Left kidney (tissue), 2 donors: ENCODE results near the gene CARF. TPM values are rescaled to one million over a fixed set of nuclear protein-coding genes. Genes with fewer than 3 reads are reported as not detected.

Experiments used
- DNase-seq: peaks from one replicate; pipeline ENCODE4 v3.0.0-alpha.2; 2013
- polyA plus RNA-seq: library from polyadenylated mRNA; unstranded; fragments of 120-200 nt; gene quantifications from one replicate; pipeline ENCODE4 v1.2.1, GENCODE V29; 2013; ENCODE audit not compliant: insufficient read length

The CARF gene
- polyA plus RNA-seq, 1 donor: 22.6 TPM

GRCh38 chr2:203018181-203018580, 106.1 kb downstream of the CARF start:
- DNase-seq: peak; percentile 45

DNA sequence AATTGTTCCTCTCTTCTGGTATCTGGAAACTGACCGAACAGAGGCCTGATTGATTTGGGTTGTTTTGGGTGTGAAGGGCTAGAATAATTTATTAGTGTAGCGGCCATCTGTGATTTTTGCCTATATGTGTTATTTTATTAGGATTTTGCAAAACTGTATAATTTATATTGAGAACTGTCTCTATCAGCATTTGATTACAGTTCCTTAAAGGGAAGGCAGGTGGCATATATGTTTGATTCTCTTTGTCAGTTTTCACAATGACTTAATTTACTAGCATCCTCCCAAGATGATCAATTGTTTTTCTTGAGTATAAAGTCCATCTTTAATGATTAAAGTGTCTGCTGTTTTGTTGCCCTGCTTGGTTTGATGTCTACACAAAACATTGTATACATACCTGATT, 107.1 kb downstream of the CARF start:
- no peak for DNase-seq

DNA sequence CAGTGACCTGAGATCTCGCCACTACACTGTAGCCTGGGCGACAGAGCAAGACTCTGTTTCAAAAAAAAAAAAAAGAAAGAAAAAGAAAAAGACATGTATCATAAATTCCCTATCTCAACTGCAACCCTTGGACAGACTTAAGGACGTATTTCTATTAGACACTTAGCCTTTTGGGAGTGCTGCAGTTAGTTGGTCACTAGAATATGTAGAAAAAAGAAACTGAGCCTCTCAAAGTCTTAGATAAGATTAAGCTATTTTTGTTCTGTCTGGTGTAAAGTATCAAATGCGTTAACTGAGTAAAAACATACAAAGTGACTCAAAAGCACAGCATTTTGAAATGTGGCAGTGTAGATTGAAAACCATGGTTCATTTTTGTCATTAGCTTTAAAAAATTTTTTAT, 109.9 kb downstream of the CARF start:
- DNase-seq: no peak

DNA sequence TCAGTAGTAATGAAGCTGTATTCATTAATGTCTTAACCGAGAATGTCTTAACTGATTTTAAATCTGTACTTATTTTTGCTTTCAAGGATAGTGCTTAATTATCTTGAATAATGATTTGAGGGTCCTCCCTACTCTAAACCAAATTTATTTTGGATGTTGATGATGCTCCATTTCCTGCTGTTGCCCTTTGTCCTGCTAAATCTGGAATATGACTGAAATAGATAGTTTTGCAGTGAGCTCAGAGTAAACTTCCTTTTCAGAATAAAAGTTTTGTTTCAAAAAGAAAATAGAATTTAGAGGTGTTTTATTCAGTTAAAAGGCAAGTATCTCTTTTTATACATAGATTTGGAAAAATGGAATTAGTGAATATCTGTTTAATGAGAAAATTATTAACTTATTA, 110.7 kb downstream of the CARF start:
- no peak for DNase-seq

DNA sequence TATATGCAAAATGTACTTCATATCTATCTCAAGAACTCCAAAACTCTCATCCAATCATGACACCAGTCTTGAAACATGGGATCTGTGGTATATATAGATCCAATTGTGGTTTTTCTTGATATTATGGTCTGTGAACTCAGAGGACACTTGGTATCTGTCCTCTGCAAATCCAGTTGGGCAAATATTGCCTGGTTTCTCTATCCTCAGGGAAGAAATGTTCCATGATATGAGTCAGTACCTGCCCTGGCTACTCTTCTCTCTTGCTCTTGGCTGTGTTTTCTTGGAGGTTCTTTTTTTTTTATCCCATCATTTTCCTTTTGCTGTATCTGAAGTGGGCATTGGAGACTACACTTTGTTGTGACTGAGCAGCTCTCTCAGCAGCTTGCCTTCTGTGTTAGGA, 113.5 kb downstream of the CARF start:
- no peak for DNase-seq

DNA sequence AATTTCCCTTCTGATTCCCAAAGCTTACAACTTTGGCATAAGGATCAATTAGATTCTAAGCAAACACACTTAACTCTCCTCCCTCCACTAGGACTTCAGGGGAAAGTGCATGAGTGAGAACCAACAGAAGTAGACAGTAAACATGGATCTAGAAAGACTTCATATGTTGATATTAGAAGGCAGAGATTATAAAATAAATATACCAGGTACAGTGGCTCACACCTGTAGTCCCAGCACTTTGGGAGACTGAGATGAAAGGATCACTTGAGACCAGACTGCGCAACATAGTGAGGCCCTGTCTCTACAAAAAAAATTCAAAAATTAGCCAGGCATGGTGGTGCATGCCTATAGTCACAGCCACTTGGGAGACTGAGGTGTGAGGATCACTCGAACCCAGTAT, 118.5 kb downstream of the CARF start:
- no peak for DNase-seq

DNA sequence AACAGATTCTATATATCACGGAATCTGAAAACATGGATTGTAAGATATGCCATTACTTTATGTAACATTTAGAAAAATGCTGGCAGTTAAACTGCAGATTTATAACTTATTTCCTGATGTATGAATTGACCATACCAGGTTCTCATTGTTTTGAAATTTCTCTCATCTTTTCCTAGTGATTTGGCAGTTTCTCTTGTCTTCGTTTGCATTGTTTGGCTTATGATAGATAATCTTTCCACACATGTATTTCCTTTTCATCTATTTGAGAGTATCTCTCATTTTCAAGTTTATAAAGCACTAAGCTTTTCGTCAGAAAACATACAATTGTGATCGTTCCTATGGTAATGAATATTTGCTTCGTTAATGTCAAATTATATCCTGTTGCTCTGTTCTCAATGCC, 118.9 kb downstream of the CARF start:
- DNase-seq: no peak

DNA sequence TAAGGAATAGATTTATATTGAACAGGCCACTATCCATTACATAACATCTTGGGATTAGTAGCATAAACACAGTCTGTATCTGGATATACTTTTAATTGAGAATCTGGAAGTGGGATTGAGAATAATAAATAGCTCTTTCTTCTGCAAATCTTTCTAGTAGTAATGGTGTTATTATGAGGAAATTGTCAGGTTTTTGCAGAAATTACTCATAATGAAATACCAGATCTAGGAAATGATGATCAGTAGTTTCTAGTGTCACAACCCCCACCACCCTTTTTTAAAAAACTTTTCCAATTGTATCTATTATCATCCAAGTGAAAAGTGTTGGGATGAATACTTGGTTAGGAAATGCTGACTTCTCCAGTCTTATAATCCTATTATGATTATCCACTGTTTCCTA, 121.3 kb downstream of the CARF start:
- no peak for DNase-seq

DNA sequence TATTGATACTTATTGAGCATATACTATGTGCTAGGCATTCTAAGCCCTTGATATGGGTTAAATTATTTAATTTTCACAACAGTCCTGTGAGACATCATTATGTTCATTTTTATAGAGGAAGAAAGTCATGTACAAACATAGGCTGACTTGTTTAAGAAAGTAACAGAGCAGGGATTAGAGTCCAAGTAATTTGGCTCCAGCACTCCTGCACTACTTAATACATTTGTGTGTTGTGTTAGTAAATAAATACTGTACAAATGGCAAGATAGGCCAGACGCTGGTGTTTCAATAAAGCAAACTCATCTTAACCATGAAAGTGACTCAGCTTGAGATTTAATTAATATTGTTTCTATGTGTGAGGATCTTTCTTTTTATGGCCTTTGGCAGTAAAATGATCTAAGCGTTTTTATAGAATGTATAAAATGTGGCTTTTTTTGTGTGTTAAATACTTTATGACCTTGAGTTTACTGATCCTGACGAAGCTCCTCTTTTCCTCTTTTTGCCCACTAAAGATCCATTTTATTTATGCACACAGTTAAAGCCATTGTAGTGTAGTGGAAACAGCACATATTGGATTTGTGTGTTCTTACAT, 123.9 kb downstream of the CARF start:
- DNase-seq: no peak

Other genes with a start within 250 kb of the CARF start
- 24.4 TPM for gene ICA1L, start 40.5 kb upstream of the CARF start, polyA plus RNA-seq
- gene WDR12, start 602 bp upstream of the CARF start, polyA plus RNA-seq: 146 TPM
- gene NBEAL1, start 102.6 kb downstream of the CARF start, polyA plus RNA-seq: 17.2 TPM